ENCODE data around the gene SH3PXD2B.
"Not testable (repeated sequence)": the region's sequence is repeated elsewhere in the genome, so short reads cannot be mapped to it uniquely, and the experiment has no call there.

Gene SH3PXD2B

DNA sequence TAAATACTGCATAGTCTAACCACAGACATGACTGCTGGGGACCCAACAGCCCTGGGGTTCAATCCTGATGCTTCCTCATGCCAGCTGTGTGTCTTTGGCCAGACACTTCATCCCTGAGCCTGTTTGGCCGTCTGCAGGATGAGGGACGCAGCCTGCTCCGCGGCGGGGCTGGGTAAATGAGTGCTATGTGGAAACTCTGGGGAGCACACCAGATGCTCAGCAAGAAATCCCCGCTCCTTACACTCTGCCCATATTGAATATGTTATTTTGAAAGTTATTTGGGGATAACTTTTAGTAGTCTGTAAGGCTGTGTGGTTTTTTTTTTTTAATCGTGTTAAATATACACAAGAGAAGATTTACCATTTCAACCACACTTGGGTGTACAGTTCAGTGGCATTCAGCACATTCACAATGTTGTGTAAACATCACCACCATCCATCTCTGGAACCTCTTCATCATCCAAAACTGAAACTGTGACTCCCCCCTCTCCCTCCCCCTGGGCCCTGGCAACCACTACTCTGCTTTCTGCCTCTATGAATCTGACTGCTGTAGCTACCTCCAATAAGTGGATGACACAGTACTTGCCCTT is 42.7 kb downstream of the SH3PXD2B start:
- Mint-ChIP-seq H3K4me3 (no peak overlapping the region), H3K27ac (peak overlapping the region; percentile 56), H3K9me3 (no peaks in the 10 kb centered on the region), H3K4me1 (peaks cover 20% of the 10 kb centered on the region), H3K36me3 (no peaks in the 10 kb centered on the region)
- ATAC-seq (peak; percentile 91), DNase-seq (ENCODE audit: low spot score in 2 of 2) (no peak)

DNA sequence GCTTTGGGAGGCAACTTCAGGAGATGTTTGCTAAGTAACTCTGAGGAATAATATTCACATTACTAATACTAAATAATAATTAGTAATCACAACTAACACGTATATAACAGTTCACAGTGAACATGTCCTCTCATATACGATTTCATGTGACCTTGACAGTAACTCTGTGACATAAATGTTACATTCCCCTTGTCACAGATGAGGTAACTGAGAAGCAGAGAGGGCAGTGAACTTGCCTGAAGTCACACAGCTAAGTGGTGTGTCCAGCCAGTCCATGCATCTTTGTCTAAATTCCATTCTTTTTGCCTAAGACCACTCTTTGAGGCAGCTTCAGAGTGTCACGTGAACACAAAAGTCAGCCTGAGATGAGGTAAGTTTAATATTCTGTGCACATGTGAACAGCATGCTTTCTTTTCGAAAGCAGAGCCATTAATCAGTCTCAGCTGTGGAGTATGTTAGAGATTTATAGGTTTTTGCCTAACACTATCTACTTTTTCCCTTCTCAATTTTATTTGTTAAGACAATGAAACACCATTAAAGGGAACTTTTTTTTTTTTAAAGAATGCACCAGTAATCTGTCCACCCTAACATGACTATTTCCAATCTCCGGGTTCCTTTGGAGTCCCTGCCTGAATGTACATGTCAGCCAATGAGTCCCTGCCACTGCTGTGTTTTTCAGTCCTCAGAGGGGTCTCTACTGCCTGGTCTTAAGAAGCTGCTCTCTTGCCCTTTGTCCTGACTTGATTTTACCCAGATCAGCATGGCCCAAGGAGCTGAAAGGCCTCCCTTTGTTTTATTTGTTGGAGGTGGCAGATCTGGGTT is 43.5 kb downstream of the SH3PXD2B start:
- no peaks in the 10 kb centered on the region for H3K36me3 Mint-ChIP-seq
- H3K4me3 Mint-ChIP-seq, result no peak overlapping the region
- H3K9me3 Mint-ChIP-seq, result no peaks in the 10 kb centered on the region
- H3K27ac Mint-ChIP-seq, result peak overlapping the region; percentile 56
- no peak for DNase-seq (ENCODE audit: low spot score in 2 of 2)
- H3K4me1 Mint-ChIP-seq, result peaks cover 20% of the 10 kb centered on the region
- ATAC-seq, result no peak

DNA sequence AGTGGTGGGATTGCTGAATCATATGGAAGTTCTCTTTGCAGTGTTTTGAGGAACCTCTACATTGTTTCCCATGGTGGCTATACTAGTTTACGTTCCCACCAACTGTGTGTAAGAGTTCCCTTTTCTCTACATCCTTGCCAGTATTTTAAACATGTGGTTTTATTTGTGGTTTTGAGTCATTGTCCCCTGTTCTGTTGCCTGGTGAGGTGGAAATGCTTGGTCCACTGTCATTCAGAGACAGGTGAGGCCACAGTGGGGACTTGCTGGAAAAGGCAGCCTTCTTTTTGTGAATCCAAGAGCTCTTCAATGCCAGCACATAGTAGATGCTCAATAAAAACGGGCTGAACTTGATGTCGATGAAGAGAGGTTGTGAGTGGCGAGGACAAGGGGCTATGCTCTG is 44.2 kb downstream of the SH3PXD2B start:
- H3K9me3 Mint-ChIP-seq, result no peaks in the 10 kb centered on the region
- peaks cover 20% of the 10 kb centered on the region for H3K4me1 Mint-ChIP-seq
- ATAC-seq (peak; percentile 71), DNase-seq (ENCODE audit: low spot score in 2 of 2) (no peak)
- no peaks in the 10 kb centered on the region for H3K36me3 Mint-ChIP-seq
- H3K4me3 Mint-ChIP-seq, result no peak overlapping the region
- no peak overlapping the region for H3K27ac Mint-ChIP-seq

DNA sequence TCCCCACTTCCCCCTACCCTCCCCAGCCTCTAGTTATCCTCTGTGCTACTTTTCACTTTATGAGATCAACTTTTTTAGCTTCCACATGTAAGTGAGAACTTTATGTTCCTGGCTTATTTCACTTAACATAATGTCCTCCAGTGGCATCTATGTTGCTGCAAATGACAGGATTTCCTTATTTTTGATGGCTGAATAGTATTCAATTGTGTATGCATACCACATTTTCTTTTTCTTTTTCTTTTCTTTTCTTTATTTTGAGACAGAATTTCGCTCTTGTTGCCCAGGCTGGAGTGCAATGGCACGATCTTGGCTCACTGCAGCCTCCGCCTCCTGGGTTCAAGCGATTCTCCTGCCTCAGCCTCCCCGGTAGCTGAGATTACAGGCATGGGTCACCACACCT is 44.8 kb downstream of the SH3PXD2B start:
- peaks cover 20% of the 10 kb centered on the region for H3K4me1 Mint-ChIP-seq
- H3K27ac Mint-ChIP-seq; H3K9me3 Mint-ChIP-seq; H3K4me3 Mint-ChIP-seq; H3K36me3 Mint-ChIP-seq; DNase-seq (ENCODE audit: low spot score in 2 of 2); ATAC-seq: not testable (repeated sequence)

DNA sequence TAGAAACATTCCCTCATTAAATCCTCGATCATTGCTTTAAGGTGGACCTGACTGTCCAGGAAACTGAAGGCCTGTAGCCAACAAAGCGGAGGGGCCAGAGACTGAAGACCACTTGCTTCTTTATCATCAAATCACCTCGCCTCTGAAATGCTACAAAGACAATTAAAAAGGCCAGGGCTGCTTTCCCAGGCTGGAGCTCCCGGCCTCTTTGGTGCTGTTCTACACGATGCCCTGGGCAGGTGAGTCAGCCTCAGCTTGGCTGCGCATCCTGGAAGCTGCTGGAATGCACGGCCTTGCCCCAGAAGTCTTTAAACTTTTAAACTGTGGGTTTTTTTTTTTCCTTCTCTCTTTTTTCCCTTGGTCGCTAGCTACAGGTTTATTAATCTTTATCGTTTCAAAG is 46.5 kb downstream of the SH3PXD2B start:
- Mint-ChIP-seq H3K9me3 (no peaks in the 10 kb centered on the region), H3K27ac (no peak overlapping the region), H3K4me1 (peaks cover 12% of the 10 kb centered on the region), H3K36me3 (no peaks in the 10 kb centered on the region), H3K4me3 (no peak overlapping the region)
- ATAC-seq (no peak), DNase-seq (ENCODE audit: low spot score in 2 of 2) (no peak)

DNA sequence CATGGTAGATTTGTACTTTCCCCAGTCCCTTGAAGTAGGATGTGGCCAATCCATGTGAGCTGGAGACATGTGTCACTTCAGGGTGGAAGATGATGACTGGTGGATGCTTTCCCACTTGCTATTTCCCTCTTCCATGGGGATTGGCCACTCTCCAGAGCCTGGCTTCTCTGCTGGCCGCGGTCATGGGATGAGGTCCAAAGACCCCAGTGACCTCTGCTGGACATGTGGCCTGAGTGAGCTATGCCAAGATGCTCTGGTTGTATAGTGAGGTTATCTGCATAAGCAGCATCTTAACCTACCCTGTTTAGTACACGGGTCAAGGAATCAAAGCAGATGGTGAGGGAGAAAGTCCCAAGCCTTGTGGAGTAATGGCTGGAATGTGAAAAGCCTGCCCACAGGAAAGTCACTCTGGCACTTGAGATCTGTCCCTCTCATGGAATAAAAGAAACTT is 47.1 kb downstream of the SH3PXD2B start:
- H3K36me3 Mint-ChIP-seq, result no peaks in the 10 kb centered on the region
- no peaks in the 10 kb centered on the region for H3K9me3 Mint-ChIP-seq
- no peak overlapping the region for H3K4me3 Mint-ChIP-seq
- H3K4me1 Mint-ChIP-seq, result peaks cover 6% of the 10 kb centered on the region
- ATAC-seq (no peak), DNase-seq (ENCODE audit: low spot score in 2 of 2) (no peak)
- no peak overlapping the region for H3K27ac Mint-ChIP-seq

DNA sequence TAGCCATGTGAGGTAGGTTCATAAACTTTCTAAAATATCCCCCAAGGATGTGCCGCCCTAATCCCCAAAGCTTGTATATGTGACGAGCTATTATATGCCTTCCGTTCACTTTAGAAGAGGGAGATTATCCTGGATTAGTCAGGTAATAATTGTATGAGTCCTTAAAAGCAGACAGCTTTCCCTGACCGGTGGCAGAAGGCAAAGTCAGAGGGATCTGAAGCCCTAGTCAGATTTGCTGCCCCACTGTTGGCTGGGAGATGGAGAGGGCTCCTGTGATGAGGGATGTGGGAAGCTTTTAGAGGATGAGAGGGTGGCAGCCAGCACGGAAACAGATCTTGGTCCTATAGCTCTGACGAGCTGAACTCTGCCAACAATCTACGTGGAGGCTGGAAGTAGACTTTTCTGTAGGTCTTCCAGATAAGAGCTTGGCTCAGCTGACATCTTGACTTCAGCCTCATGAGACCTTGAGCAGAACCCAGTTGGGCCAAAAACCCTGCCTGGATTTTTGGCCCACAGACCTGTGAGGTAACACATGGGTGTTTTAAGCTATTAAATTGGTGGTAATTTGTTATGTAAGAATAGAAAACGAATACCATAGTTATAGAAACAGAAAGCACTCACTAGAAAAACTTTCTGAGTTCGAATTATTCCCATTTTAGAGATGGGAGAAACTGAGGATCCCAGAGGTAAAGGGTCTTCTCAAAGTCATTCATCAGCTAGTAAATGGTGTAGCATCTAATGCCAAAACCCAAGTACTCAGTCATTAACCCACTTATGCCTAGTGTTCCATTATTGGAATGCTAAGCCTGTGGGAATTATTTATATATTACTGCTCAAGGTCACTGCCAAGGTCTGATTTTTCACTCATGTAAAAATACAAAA is 48.9 kb downstream of the SH3PXD2B start:
- no peaks in the 10 kb centered on the region for H3K9me3 Mint-ChIP-seq
- H3K36me3 Mint-ChIP-seq, result no peaks in the 10 kb centered on the region
- no peak overlapping the region for H3K27ac Mint-ChIP-seq
- no peaks in the 10 kb centered on the region for H3K4me1 Mint-ChIP-seq
- H3K4me3 Mint-ChIP-seq, result no peak overlapping the region
- DNase-seq (ENCODE audit: low spot score in 2 of 2) (no peak), ATAC-seq (no peak)

DNA sequence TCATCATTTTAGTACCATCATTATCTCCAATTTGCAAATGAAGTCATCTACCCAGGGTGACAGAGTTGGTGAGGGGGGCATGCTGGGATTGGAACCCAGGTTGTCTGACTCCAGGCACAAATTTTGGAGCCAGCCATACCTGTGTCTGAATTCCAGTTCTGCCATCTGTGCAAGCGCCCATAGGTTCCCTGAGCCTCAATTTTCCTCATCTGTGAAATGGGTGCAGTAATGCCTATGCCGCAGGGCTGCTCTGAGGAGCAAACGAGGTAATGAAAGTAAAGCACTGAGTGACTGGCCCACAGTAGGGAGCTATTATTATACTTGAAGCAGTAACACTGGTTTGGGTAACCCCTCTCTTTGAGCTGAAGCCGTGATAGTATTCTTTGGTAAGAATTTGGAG is 49.6 kb downstream of the SH3PXD2B start:
- no peaks in the 10 kb centered on the region for H3K36me3 Mint-ChIP-seq
- no peak overlapping the region for H3K27ac Mint-ChIP-seq
- no peak for ATAC-seq

DNA sequence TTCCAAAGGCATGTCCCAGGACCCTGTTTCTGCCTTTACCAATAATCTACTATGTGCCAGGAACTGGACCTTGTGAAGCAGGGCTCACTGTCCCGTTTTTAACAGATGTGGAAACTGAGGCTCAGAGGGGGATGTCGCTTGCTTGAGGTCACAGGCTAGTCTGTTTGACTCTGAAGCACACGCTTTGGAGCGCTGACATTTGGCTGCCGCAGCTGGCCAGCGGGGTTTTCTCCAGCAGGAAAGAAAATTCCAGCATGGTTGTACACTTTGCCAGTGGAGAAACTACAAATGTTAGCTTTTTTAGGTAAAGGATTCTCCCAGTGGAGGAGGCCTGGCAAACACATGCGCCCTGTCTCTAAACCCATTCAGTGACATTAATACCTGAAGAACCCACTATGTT is 50.5 kb downstream of the SH3PXD2B start:
- Mint-ChIP-seq H3K4me3 (no peak overlapping the region), H3K27ac (no peak overlapping the region), H3K4me1 (no peaks in the 10 kb centered on the region), H3K36me3 (no peaks in the 10 kb centered on the region), H3K9me3 (no peaks in the 10 kb centered on the region)
- ATAC-seq, result no peak
- DNase-seq (ENCODE audit: low spot score in 2 of 2), result no peak

More for the DNA sequence above, 49.6 kb downstream of the SH3PXD2B start:
- Mint-ChIP-seq H3K9me3 (no peaks in the 10 kb centered on the region), H3K4me1 (no peaks in the 10 kb centered on the region), H3K4me3 (no peak overlapping the region)
- DNase-seq (ENCODE audit: low spot score in 2 of 2), result no peak

DNA sequence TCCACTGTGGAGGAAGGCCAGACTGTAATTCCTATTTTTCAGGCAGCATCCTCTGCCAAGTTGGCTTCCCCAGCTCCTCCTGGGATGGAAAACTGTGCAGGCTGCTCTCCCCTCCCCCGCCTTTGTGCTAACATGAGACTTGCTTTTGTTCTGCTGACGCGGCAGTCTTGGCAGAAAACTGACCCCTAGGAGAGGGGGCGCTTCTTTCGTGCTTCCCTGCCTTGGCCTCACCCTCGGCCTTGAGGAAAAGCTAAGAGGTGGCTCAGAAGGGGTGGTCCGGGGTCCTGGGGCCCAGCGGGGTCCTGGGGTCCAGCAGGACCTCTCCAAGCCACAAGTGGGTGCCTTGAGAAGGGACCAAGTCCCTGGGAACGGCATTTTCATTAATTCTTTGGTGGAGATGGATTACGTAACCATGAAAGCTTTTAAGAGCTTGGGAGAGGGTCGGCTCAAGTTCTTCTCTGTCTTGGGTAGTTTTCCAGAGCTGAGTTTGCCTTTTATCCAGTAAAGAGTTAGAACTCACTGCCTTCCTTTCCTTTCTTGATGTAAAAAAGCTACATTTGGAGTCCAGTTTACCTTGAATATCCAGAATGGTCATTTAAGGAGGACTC is 51.0 kb downstream of the SH3PXD2B start:
- no peak for DNase-seq (ENCODE audit: low spot score in 2 of 2)
- H3K4me3 Mint-ChIP-seq, result no peak overlapping the region
- no peaks in the 10 kb centered on the region for H3K9me3 Mint-ChIP-seq
- H3K27ac Mint-ChIP-seq, result no peak overlapping the region
- H3K4me1 Mint-ChIP-seq, result no peaks in the 10 kb centered on the region
- no peaks in the 10 kb centered on the region for H3K36me3 Mint-ChIP-seq
- no peak for ATAC-seq

DNA sequence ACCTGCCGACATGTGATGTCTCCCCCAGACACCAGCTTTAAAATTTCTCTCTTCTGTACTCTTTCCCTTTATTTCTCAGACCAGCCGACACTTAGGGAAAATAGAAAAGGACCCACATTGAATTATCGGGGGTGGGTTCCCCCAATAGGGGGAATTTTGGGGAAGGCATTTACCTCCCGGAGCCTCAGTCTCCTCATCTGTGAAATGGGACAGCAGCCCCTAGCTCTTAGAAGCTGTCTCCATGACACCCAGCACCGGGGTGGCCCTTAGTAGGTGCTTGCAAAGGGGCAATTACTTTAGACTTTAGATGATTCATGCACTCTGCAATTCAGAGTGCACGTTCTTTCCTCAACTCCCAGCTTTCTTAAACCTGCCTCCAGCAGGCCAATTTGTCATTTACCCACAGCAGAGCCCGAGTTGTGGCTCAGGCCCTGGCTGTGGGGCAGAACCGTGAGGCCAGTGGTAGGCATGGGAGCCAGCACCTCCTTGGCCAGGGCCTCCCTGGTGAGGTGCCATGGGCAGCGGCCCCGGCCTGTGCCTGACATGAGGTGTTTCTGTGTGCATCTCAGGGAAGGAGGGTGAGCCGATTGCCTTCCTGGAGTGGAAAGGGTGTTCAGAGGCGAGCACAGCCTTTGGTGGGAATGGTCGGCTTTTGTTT is 51.7 kb downstream of the SH3PXD2B start:
- no peak overlapping the region for H3K27ac Mint-ChIP-seq
- ATAC-seq (no peak), DNase-seq (ENCODE audit: low spot score in 2 of 2) (no peak)
- H3K9me3 Mint-ChIP-seq, result no peaks in the 10 kb centered on the region
- no peaks in the 10 kb centered on the region for H3K36me3 Mint-ChIP-seq
- no peak overlapping the region for H3K4me3 Mint-ChIP-seq
- no peaks in the 10 kb centered on the region for H3K4me1 Mint-ChIP-seq

DNA sequence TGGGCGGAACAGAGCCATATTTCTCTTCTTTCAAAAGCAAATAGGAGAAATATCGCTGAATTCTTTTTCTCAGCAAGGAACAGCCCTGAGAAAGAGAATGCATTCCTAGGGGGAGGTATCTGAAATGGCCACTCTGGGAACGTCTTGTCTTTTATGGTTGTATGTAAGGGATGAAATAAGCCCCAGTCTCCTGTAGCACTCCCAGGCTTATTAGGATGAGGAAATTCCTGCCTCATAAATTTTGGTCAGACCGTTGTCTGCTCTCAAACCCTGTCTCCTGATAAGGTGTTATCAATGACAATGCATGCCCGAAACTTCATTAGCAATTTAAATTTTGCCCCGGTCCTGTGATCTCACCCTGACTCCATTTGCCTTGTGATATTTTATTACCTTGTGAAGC is 52.3 kb downstream of the SH3PXD2B start:
- not testable (repeated sequence) for H3K9me3 Mint-ChIP-seq; H3K4me1 Mint-ChIP-seq; H3K27ac Mint-ChIP-seq; ATAC-seq; H3K36me3 Mint-ChIP-seq; H3K4me3 Mint-ChIP-seq; DNase-seq (ENCODE audit: low spot score in 2 of 2)

DNA sequence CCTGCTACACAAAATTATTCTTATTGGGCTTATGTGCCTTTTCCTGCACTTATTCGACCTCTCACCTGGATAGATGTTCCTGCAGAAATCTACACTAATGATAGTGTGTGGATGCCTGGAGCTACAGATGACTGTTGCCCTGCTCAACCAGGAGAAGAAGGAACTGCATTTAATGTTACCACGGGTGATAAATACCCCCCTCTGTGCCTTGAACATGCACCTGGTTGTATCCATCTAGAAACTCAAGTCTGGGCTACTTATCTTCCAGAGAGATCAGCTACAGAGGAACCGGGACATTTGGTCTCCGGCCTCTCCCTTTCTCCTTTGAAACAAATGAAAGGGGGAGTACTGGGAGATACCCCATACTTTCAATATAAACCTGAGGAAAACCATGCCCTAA is 54.5 kb downstream of the SH3PXD2B start:
- no peak for ATAC-seq
- no peak for DNase-seq (ENCODE audit: low spot score in 2 of 2)
- H3K4me1 Mint-ChIP-seq, result peaks cover 11% of the 10 kb centered on the region
- no peak overlapping the region for H3K4me3 Mint-ChIP-seq
- H3K27ac Mint-ChIP-seq, result no peak overlapping the region
- peaks cover 10% of the 10 kb centered on the region for H3K9me3 Mint-ChIP-seq
- no peaks in the 10 kb centered on the region for H3K36me3 Mint-ChIP-seq

DNA sequence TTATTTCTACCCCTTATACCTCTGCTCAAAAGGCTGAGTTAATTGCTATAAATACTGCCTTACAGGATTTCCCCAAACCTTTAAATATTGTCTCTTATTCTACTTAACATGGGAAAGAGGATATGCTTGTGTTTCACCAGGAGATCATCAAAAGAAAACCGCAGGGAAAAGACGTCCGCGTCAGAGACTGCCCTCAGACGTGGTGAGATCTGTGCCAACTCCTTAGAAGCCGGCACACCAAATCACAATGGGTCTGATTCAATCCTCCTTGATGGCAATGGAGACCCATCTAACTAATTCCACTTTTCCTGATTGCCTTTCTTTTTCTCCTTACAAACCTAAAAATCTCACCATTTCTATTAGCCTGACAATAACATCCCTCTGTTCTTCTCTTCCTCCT is 55.0 kb downstream of the SH3PXD2B start:
- no peaks in the 10 kb centered on the region for H3K36me3 Mint-ChIP-seq
- DNase-seq (ENCODE audit: low spot score in 2 of 2) (no peak), ATAC-seq (no peak)
- H3K4me1 Mint-ChIP-seq, result peaks cover 11% of the 10 kb centered on the region
- peaks cover 10% of the 10 kb centered on the region for H3K9me3 Mint-ChIP-seq
- H3K27ac Mint-ChIP-seq, result no peak overlapping the region
- H3K4me3 Mint-ChIP-seq, result no peak overlapping the region

DNA sequence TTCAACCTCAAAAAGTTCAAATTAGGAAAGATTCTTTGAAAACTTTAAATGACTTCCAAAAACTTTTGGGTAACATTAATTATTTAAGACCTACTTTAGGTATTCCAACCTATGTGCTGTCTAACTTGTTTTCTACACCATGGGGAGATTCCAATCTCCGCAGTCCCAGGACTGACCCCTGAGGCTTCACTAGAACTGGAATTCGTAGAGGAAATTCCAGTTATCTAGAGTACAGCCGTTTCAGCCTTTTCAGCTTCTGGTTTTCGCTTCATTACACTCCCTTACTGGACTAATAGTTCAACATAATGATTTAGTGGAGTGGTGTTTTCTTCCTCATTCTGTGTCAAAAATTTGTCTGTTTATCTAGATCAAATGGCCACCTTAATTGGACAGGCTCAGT is 55.7 kb downstream of the SH3PXD2B start:
- Mint-ChIP-seq H3K4me1 (peaks cover 11% of the 10 kb centered on the region), H3K9me3 (peaks cover 10% of the 10 kb centered on the region)
- not testable (repeated sequence) for H3K36me3 Mint-ChIP-seq; H3K4me3 Mint-ChIP-seq; DNase-seq (ENCODE audit: low spot score in 2 of 2); ATAC-seq; H3K27ac Mint-ChIP-seq
